HG03469 (cell line): Measurements from ENCODE around the gene PTPN2.
"Not testable (repeated sequence)": the region's sequence is repeated elsewhere in the genome, so short reads cannot be mapped to it uniquely, and the experiment has no call there.

Experiments used
- ATAC-seq: cut with Tn5 transposase; IDR thresholded peaks from one replicate; pipeline ENCODE4 v1.9.1; 2021; ENCODE audit warnings: mild to moderate bottlenecking, moderate library complexity, moderate number of reproducible peaks; ENCODE audit not compliant: unreplicated experiment

PTPN2 gene

DNA sequence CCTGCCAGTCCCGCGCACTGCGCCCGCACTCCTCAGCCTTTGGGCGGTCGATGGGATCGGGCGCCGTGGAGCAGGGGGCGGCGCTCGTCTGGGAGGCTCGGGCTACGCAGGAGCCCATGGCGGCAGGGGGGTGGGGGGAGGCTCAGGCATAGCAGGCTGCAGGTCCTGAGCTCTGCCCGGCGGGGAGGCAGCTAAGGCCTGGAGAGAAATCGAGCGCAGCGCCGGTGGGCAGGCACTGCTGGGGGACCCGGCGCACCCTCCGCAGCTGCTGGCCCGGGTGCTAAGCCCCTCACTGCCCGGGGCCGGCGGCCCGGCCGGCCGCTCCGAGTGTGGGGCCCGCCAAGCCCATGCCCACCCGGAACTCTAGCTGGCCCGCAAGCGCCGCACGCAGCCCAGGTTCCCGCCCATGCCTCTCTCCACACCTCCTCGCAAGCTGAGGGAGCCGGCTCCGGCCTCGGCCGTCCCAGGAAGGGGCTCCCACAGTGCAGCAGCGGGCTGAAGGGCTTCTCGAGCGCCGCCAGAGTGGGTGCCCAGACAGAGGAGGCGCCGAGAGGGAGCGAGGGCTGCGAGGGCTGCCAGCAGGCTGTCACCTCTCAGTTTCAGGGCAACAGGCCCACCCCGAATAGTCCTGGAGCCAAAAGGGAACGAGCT is 107.1 kb downstream of the PTPN2 start:
- ATAC-seq, result no peak

DNA sequence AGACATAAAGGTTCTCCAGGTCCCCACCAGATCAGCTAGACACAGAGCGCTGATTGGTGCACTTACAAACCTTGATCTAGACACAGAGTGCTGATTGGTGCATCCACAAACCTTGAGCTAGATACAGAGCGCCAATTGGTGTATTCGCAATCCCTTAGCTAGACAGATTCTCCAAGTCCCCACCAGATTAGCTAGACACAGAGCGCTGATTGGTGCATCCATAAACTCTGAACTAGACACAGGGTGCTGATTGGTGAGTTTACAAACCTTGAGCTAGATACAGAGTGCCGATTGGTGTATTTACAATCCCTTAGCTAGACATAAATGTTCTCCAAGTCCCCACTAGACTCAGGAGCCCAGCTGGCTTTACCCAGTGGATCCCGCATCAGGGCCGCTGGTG is 107.6 kb downstream of the PTPN2 start:
- not testable (repeated sequence) for ATAC-seq

DNA sequence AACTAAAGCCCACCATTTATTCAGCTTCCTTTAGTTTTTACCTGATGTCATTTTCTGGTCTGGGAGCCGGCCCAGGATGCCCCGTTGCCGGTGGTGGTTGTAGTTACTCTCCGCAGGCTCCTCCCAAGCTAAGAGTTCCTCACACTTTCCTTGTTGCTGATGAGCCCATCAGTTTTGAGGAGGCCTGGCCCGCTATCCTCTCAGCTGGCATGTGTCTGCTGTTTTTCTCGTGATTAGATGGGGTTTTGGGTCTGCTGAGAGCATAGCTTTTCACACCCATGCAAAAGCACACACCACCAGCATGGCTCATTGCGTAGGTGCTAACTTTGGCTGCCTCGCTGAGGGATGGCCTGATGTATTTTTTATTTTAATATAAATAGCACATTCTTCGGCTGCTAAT is 109.1 kb downstream of the PTPN2 start:
- no peak for ATAC-seq

DNA sequence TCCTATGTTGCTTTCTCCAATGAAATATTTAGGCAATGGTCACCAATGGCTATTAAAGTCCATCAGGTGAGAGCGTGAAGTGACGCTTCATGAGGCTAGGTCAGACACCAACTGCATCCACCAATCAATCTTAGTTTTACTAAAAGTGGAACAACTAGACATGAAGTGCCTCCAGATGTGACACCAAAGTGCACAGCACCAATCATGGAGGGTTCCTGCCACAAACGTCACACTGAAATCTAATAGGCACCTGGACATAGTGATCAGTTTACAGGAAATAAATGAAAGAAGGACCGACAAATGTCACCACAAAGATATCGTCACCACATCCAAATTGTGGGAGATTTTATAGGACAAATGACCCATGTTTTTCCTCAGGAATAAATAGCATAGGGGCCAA is 110.7 kb downstream of the PTPN2 start:
- no peak for ATAC-seq

DNA sequence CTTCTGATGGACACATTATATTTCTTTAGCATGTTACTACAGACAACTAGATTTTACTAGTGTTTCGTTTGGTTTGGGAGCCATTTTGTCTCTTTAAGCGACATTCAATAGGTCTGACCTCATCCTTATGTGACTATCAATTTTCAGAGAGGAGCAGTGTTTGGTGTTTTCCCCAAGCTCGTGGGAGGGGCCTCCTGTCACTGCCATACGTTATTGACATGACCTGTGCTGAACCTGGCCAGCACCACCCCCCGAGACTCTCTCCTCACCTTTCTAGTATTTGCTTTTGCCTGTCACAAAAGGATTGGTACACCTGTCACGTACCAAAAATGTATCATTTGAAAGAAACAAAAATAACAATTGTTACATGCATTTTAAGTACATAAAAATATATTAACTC is 111.9 kb downstream of the PTPN2 start:
- no peak for ATAC-seq

DNA sequence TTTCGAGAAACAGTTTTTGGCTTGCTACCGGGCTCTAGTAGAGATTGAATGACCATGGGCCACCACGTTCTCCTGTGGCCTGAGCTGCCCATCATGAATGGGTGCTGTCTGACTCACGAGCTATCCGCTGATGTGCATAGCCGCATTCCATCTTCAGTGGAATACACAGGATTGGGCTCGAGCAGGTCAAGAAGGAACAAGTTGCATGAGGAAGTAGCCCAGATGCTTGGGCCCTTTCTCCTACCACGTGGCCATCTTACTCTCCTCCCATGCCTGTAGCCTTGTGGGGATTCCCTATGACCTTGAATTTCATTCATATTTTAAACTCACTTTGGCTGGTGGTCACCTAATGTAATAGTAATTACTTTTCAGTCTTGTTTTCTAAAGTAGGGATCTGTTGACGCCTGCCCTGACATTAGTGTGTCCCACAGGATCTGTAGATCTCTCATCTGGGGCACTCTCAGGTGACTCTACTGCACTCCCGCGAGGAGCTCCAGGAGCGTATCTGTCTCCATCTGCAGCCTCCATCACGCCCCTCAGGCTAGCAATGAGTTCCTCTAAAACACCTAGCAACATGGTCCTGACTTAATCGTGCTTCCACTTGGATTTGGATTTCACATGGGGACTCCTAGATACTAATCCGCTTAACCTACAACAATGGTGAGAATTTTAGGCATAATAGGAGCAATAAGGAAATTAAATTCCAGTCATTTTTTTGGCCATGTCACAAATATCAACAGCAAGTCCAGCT is 113.4 kb downstream of the PTPN2 start:
- ATAC-seq, result no peak

DNA sequence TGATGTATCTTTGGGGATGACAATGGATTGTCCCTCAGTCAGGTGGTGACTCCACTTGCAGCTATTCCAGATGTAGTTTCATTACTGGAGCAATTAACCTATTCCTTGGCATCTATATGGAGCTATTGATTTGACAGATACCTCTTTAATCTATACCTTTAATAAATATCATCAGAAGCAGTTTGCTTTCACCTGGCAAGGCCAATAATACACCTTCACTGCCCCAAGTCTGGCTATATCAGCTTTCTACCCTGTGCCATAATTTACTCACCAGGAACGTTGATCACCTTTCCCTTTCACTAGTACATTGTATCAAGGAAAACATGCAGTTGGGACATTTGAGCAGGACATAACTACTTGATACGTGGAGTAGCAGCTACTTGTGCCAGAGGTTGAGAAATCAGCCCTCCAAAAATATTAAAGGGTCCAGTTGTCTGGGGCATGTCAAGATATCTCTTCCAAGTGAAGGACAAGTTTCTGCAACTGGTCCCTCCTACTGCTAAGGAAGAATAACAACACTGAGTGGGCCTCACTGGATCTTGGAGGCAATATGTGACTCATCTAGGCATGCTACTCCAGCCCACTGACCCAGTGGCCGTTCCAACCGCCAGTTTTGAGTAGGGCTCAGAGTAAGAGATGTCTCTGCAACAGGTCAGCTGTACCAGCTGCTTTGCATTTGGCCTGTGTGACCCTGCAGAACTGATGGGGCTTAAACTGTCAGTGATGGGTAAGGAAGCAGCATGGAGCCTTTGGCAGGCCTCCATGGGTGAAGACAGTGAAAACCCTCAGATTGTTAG is 114.2 kb downstream of the PTPN2 start:
- ATAC-seq, result no peak

DNA sequence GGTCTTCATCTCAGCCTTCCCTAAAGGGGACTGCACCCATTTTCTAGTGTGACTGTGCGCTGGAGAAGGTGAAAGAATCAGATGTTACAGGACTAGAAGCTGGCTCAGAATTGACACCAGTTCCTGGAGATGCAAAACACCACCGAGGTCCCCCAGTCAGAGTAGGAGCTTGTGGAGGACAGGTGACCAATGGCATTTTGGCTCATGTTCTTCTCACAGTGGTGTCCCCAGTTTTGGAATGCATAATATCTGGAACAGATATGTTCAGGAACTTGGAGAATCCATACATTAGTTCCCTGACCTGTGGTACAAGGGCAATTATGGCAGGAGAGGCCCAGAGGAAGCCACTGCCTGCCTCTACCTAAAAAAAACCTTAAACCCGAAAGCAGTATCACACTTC is 114.9 kb downstream of the PTPN2 start:
- ATAC-seq, result no peak

DNA sequence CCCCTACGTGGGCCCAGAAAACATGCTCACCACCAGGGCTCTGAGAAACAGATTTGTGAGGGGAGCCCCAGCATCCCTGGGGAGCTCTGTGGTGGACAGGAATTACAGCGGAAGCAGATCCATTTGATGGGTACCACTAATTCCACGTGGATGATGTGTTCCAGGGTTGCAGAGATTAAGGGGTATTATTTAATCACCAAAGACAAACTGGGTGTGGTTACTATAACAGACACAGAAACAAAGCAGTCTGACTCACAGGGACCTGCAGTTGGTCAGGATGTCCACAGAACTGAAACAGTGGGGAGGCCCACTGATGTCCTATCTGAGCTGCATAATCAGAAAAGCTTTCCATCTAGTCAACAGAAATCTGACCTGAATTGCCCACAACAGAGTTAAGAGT is 115.4 kb downstream of the PTPN2 start:
- ATAC-seq, result no peak

DNA sequence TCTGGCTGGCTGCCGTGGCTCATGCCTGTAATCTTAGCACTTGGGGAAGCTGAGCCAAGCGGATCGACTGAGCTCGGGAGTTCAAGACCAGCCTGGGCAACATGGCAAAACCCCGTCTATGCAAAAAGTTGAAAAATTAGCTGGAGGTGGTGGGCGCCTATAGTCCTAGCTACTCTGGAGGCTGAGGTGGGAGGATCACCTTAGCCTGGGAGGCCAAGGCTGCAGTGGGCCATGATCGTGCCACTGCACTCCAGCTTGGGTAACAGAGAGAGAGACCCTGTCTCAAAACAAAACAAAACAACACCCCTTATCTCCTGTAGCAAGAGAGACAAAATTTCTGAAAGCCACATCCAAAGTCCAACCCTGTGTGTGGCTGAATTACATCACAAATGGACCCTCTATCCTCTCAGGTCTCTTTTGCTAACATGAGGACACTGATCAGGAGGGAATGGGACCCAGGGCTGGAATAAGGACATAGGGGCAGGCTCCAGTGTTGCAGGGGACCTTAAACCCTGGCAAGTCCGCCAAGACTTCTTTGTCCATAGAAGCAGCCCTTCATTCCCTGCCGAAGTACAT is 116.4 kb downstream of the PTPN2 start:
- ATAC-seq, result no peak

DNA sequence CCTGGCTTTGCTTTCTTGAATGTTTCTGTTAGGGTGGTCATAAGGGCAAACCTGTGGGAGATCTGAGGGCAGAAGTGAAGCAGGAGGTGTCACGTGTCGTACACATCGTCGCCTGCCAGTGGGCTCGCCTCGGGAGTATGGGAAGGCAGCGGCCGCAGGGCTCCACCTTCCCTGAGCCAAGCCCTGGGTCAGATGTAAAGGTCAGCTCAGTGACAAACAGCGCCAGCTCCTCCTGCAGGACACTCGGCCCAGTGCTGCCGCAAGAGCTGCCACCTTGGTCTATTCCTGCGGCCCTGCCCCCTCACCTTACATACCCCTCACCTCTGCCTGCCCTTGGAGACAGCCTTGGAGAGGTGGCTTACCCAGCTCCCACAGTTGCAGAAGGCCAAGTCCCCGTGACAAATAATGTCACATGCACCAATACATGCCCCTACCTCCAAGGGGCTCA is 117.0 kb downstream of the PTPN2 start:
- no peak for ATAC-seq

DNA sequence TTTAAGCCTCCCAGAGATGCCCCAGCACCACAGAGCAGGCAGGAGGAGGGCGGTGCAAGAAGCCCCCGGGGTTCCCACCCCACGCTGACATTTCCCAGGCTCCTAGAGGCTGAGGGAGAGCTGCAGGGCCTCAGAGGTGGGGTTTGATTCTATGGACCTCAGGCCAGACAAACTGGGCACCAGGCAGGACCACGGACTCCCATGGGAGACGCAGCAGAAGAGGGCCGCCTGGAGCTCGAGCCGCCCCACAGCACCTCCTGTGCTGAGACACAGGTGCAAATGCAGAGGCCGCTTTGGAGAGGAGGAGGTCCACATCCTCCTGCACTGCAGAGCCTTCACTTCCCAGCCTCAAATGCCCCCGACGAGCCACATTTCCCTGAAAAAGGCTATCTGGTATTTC is 118.5 kb downstream of the PTPN2 start:
- ATAC-seq, result no peak

DNA sequence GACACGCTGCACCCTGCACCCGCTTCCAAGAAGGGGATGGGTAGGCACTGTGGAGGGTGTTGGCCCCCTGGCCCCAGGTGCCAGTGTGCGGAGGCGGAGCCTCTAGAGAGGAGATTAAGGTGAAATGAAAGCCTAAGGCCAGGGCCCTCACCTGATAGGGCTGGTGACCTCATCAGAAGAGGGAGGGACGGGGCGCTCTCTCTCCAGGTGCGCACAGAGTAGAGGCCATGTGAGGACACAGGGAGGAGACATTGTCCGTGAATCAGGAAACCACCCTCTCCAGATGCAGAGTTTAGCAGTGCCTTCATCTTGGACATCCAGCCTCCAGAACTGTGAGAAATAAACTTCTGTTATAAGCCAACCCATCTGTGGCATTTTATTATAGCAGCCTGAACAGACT is 118.9 kb downstream of the PTPN2 start:
- no peak for ATAC-seq

DNA sequence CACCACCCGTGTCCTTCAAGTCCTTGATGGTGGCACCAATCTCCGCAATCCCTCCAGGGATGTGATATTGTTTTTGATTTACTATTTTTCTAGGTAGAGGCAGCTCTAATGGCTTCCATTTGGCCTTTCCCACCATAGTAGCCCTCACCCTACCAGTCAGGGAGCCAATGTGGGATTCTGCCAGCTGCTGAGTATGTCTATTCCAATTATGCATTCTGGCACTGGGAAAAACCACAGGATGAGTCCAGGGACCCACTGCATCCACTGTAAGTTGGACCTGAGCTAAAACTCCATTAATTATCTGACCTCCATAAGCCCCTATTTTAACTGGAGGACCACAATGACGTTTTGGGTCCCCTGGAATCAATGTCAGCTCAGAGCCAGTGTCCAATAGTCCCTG is 125.5 kb downstream of the PTPN2 start:
- ATAC-seq, result not testable (repeated sequence)

DNA sequence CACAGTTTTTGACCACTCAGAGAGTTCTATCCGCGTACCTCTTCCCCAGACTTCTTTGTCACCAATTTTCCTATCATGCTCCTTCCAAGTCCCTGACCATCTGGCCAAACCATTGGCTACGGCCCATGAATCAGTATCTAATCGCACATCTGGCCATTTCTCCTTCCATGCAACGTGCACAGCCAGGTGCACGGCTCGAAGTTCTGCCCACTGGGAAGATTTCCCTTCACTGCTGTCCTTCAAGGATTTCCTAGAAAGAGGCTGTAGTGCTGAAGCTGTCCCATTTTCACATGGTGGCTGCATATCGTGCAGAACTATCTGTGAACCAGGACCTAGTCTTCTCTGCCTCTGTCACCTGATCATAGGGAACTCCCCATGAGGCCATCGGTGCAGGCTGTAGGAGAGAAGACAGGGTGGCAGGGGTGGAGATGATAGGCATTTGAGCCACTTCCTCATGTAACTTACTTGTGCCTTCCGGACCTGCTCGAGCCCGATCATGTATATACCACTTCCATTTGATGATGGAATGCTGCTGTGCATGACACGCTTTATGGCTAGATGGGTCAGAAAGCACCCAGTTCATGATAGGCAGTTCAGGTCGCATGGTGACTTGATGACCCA is 127.3 kb downstream of the PTPN2 start:
- not testable (repeated sequence) for ATAC-seq

DNA sequence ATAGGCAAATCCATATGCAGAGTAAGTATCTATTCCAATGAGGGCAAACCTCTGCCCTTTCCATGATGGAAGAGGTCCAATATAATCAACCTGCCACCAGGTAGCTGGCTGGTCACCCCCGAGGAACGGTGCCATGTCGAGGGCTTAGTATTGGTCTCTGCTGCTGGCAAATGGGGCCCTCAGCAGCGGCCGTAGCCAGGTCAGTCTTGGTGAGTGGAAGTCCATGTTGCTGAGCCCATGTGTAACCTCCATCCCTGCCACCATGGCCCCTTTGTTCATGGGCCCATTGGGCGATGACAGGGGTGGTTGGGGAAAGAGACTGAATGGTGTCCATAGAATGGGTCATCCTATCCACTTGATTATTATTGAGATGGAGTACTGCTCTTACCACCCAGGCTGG is 128.4 kb downstream of the PTPN2 start:
- not testable (repeated sequence) for ATAC-seq

DNA sequence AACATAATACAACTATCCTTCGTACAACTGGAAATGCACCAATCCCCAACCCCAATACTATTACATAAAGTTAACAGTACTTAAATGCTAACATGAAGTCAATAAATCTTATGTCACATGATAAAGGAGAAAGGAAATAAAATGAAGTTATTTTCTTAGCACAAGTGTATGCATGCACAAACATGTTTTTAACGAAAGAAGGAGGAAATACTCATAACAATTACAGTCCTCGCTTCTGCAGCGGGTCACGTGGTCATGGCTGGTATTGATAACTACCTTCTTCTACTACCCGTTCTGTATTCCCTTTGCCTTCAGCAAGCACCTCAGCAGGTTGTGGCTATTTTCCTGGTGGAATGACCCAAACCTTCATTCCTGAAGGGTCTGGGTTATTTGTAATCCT is 129.5 kb downstream of the PTPN2 start:
- no peak for ATAC-seq

DNA sequence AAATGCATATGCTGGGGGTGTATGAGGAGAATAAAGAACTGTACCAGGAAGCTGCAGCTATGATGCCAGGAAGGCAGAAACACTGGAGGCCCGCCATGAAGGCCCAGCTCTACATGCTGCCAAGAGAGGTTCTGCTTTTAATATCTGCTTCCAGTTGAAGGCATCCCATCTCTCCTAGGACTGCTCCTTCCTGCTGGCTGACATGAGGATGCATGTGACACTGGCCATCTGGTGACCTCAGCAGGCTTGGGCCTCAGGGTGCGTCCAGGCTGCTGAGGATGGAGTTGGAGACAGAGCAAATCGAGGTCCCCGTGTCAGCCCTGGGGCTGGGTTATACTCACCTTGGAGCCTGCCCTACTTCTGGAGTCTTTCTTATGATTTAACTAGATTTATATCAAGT is 132.1 kb downstream of the PTPN2 start:
- ATAC-seq, result no peak

DNA sequence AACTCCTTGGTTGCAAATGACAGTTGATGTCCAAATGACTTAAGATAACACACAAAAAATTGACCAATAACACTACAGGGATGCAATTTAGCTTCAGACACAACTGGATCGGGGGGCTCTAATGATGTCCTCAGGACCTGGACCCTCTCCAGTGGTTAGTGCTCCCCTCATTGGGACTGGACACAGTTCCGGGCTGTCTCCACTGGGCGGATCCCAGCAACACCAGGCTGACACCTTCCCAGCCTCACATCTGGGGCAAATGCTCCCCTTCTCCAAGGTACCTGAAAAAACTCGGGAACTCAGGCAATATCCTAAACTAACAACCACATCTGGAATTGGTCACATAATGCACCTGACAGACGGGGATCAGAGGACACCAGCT is 132.5 kb downstream of the PTPN2 start:
- no peak for ATAC-seq

DNA sequence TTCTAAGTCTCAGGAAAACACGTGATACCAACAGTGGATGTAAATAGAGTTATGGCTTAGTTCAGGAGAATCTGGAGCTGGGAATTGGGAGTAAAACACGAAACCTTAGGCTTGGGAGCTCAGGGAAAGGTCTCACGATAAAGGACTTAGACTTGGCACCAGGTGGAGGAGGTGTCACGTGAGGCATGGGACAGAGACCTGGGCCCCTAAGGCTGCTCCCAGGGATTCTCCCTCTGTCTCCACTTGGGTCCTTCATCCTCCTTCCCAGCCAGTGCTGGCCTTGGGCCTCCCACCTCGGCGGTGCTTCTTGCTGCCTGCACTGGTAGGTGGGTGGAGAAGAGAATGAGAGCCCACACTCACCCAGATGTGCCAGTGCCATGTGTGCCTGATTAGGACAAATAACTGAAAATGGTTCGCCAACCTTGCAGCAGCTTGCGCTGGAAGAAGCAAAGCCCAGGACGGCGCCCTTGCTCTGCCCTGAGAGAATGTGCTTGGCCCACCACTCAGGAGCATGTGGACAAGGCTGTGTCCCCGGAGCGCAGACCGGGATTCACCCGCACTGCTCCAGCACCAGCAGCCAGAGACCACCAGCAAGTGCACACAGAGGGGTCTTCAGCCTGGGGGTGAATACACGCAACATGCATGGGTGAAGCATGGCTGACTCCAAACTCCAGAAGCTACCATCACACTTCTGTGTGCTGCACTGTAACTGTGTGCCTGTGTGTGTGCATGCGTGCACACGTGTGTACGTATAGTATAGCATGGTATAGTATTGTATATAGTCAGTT is 133.1 kb downstream of the PTPN2 start:
- ATAC-seq, result no peak
